K562 (cell line): ENCODE results near the gene PRMT5. TPM values are rescaled to one million over a fixed set of nuclear protein-coding genes. Genes with fewer than 3 reads are reported as not detected.
A peak's percentile ranks its signal among the peaks of the same experiment; 100 is the strongest.

Experiments
- CBX2 ChIP-seq: fragments of 200-600 bp; sonication (generic); IDR thresholded peaks from one replicate; pipeline ENCODE4 v1.6.1; 2012; ENCODE audit warnings: mild to moderate bottlenecking, low read length, inconsistent platforms; ENCODE audit not compliant: insufficient read depth, poor library complexity, severe bottlenecking
- EHMT2 ChIP-seq: fragments of 450-650 bp; IDR thresholded peaks from 2 replicates; pipeline ENCODE4 v1.6.1; 2018; ENCODE audit warnings: antibody characterized with exemption
- FOXO4 ChIP-seq: fragments of 450-650 bp; formaldehyde crosslinking; IDR thresholded peaks from 2 replicates; pipeline ENCODE4 v1.4.0; 2020; ENCODE audit warnings: mild to moderate bottlenecking, moderate library complexity
- GMEB1 ChIP-seq: fragments of 250-450 bp; sonication (Bioruptor Pico); IDR thresholded peaks from 2 replicates; pipeline ENCODE4 v1.4.0; 2020; ENCODE audit warnings: mild to moderate bottlenecking
- GTF3C2 ChIP-seq: IDR thresholded peaks from 3 replicates; pipeline ENCODE4 v1.6.1; 2011; ENCODE audit warnings: borderline replicate concordance, mild to moderate bottlenecking, moderate library complexity; ENCODE audit not compliant: insufficient read length; ENCODE audit errors: extremely low read depth
- KDM5B ChIP-seq: fragments of 200-600 bp; sonication (generic); IDR thresholded peaks from 2 replicates; pipeline ENCODE4 v1.6.1; 2012; ENCODE audit warnings: low read depth, mild to moderate bottlenecking, moderate library complexity, low read length, control low read depth, inconsistent platforms; ENCODE audit not compliant: insufficient replicate concordance
- MYBL2 ChIP-seq, 2 experiments: fragments of 450-650 bp in 1 of 2; sonication (generic) in 1 of 2; formaldehyde crosslinking in 1 of 2; IDR thresholded peaks; 2 replicates each; pipeline versions ENCODE4 v1.6.1 to v1.8.1; 2017 to 2022; ENCODE audit warnings: borderline replicate concordance in 1 of 2, inconsistent platforms in 1 of 2, low read depth in 1 of 2, mild to moderate bottlenecking in 1 of 2, missing genetic modification reagents in 1 of 2, moderate library complexity in 1 of 2
- SRSF3 ChIP-seq: fragments of 200-400 bp; formaldehyde crosslinking; IDR thresholded peaks from 2 replicates; pipeline ENCODE4 v1.6.1; 2016; ENCODE audit warnings: mild to moderate bottlenecking, low read length, moderate library complexity; ENCODE audit not compliant: insufficient read depth
- TCF7L2 ChIP-seq: fragments of 150-350 bp; IDR thresholded peaks from 2 replicates; pipeline ENCODE4 v1.6.1; 2016; ENCODE audit warnings: low read depth, mild to moderate bottlenecking, low read length, moderate library complexity
- TSHZ1 ChIP-seq: fragments of 250-450 bp; sonication (Bioruptor Pico); IDR thresholded peaks from 2 replicates; pipeline ENCODE4 v1.4.0; 2020; ENCODE audit warnings: mild to moderate bottlenecking, moderate library complexity
- ZC3H4 ChIP-seq: sonication (generic); formaldehyde crosslinking; IDR thresholded peaks from 2 replicates; pipeline ENCODE4 v1.9.0; 2021; ENCODE audit warnings: missing genetic modification reagents, borderline replicate concordance
- ZNF395 ChIP-seq: fragments of 200-800 bp; sonication (Bioruptor generic); IDR thresholded peaks from 2 replicates; pipeline ENCODE4 v1.6.1; 2017; ENCODE audit warnings: missing genetic modification characterization, missing compliant biosample characterization
- ZNF79 ChIP-seq: fragments of 250-450 bp; sonication (Bioruptor Pico); IDR thresholded peaks from 2 replicates; pipeline ENCODE4 v1.4.0; 2020; ENCODE audit warnings: low read depth, mild to moderate bottlenecking, moderate library complexity
- polyA plus RNA-seq, 8 experiments: library from polyadenylated mRNA; depleted of rRNA in 4 of 8; stranded (reverse) in 5 of 8; unstranded in 3 of 8; fragments of >200 nt; fragmentation: Nextera tagmentation in 2 of 8; fragmentation: Illumina TruSeq in 1 of 8; extraction: Ambion mirVana in 2 of 8; extraction: Trizol in 1 of 8; gene quantifications; 2 replicates each; pipeline versions ENCODE4 v1.2.1 to v1.2.3, GENCODE V29; 2011 to 2014; ENCODE audit warnings: inconsistent platforms in 1 of 8, missing spikeins in 1 of 8
- total RNA-seq, 7 experiments: library from RNA; depleted of rRNA in 6 of 7; stranded (reverse); fragments of >200 nt in 6 of 7; fragmentation: Illumina TruSeq in 2 of 7; extraction: Trizol in 2 of 7; gene quantifications; 2 replicates each; pipeline versions ENCODE4 v1.2.1 to v1.2.3, GENCODE V29; 2011 to 2021; ENCODE audit warnings: low replicate concordance in 1 of 7

PRMT5 gene
- total and polyA plus RNA-seq, 9 of the 15 experiments (the other 6 are each of a cell fraction or from before 2014, with no cell fraction given), result 114 to 552 (median 222) TPM

- TF ChIP-seq SRSF3 (no peak), GMEB1 (CRISPR knock-in tag) (no peak), TSHZ1 (no peak), TCF7L2 (peak; percentile 35; the same call in 1 of the 2 replicates), MYBL2 (IDR thresholded peaks at IDR 0.05; ENCODE audit: low read depth) (no peak), MYBL2 (CRISPR knock-in tag; IDR thresholded peaks at IDR 0.05; ENCODE audit: borderline replicate concordance) (no peak), GTF3C2 (peak; percentile 91), ZC3H4 (CRISPR knock-in tag) (no peak), ZNF79 (no peak), ZNF395 (peak; percentile 62), CBX2 (no peak), KDM5B (peak; percentile 96), EHMT2 (no peak), FOXO4 (peak; percentile 57; the same call in 1 of the 2 replicates)
These were observed at the start of gene PRMT5 (continued) for GRCh38 chr14:22929104-22929960.
